Activated CD8-positive, alpha-beta memory T cell treated with anti-CD3 and anti-CD28 coated beads for 1 hour (primary cell): Measurements from ENCODE around the gene TTC17.
"Not testable (repeated sequence)": the region's sequence is repeated elsewhere in the genome, so short reads cannot be mapped to it uniquely, and the experiment has no call there.

ENCODE experiments used
- DNase-seq, 2 donors: peaks; one replicate each; pipeline ENCODE4 v3.0.0-alpha.2; 2020; ENCODE audit warnings: low read depth in 1 of 2; ENCODE audit errors: extremely low read depth in 1 of 2

Gene TTC17

GRCh38 chr11:43440486-43440885 is 81.8 kb downstream of the TTC17 start:
- no peak for DNase-seq

GRCh38 chr11:43443811-43444210 is 85.1 kb downstream of the TTC17 start:
- no peak for DNase-seq

GRCh38 chr11:43447151-43447550 is 88.4 kb downstream of the TTC17 start:
- no peak for DNase-seq

GRCh38 chr11:43458486-43458885 is 99.8 kb downstream of the TTC17 start:
- no peak for DNase-seq

GRCh38 chr11:43459246-43459645 is 100.5 kb downstream of the TTC17 start:
- DNase-seq = no peak

- DNase-seq = no peak
Measured at GRCh38 chr11:43462359-43462758, 103.6 kb downstream of the TTC17 start.

- DNase-seq = no peak
Measured at GRCh38 chr11:43467958-43468357, 109.2 kb downstream of the TTC17 start.

GRCh38 chr11:43477491-43477890 is 118.8 kb downstream of the TTC17 start:
- not testable (repeated sequence) for DNase-seq

GRCh38 chr11:43486141-43486540 is 127.4 kb downstream of the TTC17 start:
- no peak for DNase-seq

GRCh38 chr11:43489869-43490465 is 131.2 kb downstream of the TTC17 start:
- no peak for DNase-seq

GRCh38 chr11:43492701-43493100 is 134.0 kb downstream of the TTC17 start:
- no peak for DNase-seq

GRCh38 chr11:43493431-43493830 is 134.7 kb downstream of the TTC17 start:
- no peak for DNase-seq

- DNase-seq = no peak
Measured at GRCh38 chr11:43497144-43497543, 138.4 kb downstream of the TTC17 start.

- DNase-seq = no peak
Measured at GRCh38 chr11:43498561-43498960, 139.8 kb downstream of the TTC17 start.

GRCh38 chr11:43503417-43503816 is 144.7 kb downstream of the TTC17 start:
- no peak for DNase-seq

GRCh38 chr11:43504316-43504950 is 145.7 kb downstream of the TTC17 start:
- no peak for DNase-seq

GRCh38 chr11:43505171-43505570 is 146.5 kb downstream of the TTC17 start:
- no peak for DNase-seq

- DNase-seq = no peak
Measured at GRCh38 chr11:43507171-43507570, 148.5 kb downstream of the TTC17 start.

GRCh38 chr11:43508511-43508918 is 149.8 kb downstream of the TTC17 start:
- no peak for DNase-seq

GRCh38 chr11:43511959-43512358 is 153.2 kb downstream of the TTC17 start:
- DNase-seq = no peak

- DNase-seq = no peak
Measured at GRCh38 chr11:43515090-43515489, 156.4 kb downstream of the TTC17 start.

- no peak for DNase-seq
Measured at GRCh38 chr11:43516316-43516850, 157.7 kb downstream of the TTC17 start.

GRCh38 chr11:43517518-43517917 is 158.8 kb downstream of the TTC17 start:
- DNase-seq = no peak
